Stimulated activated CD8-positive, alpha-beta memory T cell treated with anti-CD3 and anti-CD28 coated beads, Interleukin-4, amount 100 ng/mL, for 4 hours (primary cell): Measurements from ENCODE around the gene NEAT1.

Source experiments
- DNase-seq, 2 donors: peaks; one replicate each; pipeline ENCODE4 v3.0.0-alpha.2; 2020; ENCODE audit warnings: low read depth in 2 of 2, low spot score in 1 of 2

Gene NEAT1

GRCh38 chr11:65421794-65422632, 585 bp upstream of the NEAT1 start:
- DNase-seq: peak; percentile 82 to 88

DNA sequence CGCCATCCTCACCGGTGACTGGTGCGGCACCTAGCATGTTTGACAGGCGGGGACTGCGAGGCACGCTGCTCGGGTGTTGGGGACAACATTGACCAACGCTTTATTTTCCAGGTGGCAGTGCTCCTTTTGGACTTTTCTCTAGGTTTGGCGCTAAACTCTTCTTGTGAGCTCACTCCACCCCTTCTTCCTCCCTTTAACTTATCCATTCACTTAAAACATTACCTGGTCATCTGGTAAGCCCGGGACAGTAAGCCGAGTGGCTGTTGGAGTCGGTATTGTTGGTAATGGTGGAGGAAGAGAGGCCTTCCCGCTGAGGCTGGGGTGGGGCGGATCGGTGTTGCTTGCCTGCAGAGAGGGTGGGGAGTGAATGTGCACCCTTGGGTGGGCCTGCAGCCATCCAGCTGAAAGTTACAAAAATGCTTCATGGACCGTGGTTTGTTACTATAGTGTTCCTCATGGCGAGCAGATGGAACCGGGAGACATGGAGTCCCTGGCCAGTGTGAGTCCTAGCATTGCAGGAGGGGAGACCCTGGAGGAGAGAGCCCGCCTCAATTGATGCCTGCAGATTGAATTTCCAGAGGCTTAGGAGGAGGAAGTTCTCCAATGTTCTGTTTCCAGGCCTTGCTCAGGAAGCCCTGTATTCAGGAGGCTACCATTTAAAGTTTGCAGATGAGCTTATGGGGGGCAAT, 1.1 kb downstream of the NEAT1 start:
- DNase-seq: no peak

DNA sequence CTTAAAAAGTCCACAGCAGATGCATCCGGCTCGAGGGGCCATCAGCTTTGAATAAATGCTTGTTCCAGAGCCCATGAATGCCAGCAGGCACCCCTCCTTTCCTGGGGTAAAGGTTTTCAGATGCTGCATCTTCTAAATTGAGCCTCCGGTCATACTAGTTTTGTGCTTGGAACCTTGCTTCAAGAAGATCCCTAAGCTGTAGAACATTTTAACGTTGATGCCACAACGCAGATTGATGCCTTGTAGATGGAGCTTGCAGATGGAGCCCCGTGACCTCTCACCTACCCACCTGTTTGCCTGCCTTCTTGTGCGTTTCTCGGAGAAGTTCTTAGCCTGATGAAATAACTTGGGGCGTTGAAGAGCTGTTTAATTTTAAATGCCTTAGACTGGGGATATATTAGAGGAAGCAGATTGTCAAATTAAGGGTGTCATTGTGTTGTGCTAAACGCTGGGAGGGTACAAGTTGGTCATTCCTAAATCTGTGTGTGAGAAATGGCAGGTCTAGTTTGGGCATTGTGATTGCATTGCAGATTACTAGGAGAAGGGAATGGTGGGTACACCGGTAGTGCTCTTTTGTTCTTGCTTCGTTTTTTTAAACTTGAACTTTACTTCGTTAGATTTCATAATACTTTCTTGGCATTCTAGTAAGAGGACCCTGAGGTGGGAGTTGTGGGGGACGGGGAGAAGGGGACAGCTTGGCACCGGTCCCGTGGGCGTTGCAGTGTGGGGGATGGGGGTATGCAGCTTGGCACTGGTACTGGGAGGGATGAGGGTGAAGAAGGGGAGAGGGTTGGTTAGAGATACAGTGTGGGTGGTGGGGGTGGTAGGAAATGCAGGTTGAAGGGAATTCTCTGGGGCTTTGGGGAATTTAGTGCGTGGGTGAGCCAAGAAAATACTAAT, 1.9 kb downstream of the NEAT1 start:
- DNase-seq: peak in 1 of 2 donors; percentile 49

DNA sequence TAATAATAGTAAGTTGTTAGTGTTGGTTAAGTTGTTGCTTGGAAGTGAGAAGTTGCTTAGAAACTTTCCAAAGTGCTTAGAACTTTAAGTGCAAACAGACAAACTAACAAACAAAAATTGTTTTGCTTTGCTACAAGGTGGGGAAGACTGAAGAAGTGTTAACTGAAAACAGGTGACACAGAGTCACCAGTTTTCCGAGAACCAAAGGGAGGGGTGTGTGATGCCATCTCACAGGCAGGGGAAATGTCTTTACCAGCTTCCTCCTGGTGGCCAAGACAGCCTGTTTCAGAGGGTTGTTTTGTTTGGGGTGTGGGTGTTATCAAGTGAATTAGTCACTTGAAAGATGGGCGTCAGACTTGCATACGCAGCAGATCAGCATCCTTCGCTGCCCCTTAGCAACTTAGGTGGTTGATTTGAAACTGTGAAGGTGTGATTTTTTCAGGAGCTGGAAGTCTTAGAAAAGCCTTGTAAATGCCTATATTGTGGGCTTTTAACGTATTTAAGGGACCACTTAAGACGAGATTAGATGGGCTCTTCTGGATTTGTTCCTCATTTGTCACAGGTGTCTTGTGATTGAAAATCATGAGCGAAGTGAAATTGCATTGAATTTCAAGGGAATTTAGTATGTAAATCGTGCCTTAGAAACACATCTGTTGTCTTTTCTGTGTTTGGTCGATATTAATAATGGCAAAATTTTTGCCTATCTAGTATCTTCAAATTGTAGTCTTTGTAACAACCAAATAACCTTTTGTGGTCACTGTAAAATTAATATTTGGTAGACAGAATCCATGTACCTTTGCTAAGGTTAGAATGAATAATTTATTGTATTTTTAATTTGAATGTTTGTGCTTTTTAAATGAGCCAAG, 2.7 kb downstream of the NEAT1 start:
- peak; percentile 58 to 75 for DNase-seq

DNA sequence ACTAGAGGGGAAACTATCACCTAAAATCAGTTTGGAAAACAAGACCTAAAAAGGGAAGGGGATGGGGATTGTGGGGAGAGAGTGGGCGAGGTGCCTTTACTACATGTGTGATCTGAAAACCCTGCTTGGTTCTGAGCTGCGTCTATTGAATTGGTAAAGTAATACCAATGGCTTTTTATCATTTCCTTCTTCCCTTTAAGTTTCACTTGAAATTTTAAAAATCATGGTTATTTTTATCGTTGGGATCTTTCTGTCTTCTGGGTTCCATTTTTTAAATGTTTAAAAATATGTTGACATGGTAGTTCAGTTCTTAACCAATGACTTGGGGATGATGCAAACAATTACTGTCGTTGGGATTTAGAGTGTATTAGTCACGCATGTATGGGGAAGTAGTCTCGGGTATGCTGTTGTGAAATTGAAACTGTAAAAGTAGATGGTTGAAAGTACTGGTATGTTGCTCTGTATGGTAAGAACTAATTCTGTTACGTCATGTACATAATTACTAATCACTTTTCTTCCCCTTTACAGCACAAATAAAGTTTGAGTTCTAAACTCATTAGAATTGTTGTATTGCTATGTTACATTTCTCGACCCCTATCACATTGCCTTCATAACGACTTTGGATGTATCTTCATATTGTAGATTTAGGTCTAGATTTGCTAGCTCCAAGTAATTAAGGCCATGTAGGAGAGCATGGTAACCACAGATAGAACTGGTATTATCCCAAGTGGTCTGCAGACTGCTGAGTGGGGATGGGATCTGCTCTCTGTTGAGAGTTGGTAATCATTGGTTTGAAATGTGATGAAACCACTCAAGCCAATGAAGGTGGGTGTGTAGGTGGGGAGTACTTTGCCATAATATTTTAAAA, 3.6 kb downstream of the NEAT1 start:
- no peak for DNase-seq

- DNase-seq: no peak
These were observed 4.5 kb downstream of the NEAT1 start for GRCh38 chr11:65426839-65427690.

GRCh38 chr11:65427691-65428577, 5.3 kb downstream of the NEAT1 start:
- DNase-seq: no peak

- DNase-seq: no peak
These were observed 6.0 kb downstream of the NEAT1 start for GRCh38 chr11:65428578-65429067.

- DNase-seq: no peak
These were observed 6.6 kb downstream of the NEAT1 start for GRCh38 chr11:65429068-65429681.

DNA sequence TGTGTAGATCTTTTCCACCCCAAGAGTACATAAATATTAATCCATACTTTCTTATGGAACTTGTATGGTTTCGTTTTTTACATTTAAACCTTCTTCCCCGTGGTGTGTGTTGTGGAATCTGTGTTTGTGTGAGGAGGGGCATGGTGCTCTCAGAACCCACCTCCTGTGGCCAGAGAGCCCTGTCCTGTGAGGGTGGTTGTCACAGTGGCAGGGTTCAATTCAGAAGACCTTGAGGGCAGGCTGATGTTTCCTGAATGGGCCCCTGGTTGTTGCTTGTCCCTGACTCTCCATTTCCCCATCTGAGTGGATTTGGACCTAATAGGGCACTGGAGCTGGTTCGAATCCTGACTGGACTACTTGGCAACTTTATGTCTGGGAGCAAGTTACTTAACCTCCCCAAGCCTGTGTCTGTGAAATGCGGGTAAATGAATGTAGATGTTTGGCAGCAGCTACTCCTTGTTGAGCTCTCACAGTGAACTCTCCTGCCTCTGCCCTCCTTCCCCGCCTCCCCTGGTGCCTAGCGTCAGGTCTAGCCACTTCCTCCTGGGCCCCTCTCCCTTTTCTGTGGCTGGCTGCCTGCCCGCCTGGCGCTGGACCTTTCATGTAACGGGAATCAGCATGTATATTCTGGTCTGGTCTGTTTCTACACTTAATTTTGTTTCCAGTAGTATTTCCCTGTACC, 7.3 kb downstream of the NEAT1 start:
- no peak for DNase-seq

DNA sequence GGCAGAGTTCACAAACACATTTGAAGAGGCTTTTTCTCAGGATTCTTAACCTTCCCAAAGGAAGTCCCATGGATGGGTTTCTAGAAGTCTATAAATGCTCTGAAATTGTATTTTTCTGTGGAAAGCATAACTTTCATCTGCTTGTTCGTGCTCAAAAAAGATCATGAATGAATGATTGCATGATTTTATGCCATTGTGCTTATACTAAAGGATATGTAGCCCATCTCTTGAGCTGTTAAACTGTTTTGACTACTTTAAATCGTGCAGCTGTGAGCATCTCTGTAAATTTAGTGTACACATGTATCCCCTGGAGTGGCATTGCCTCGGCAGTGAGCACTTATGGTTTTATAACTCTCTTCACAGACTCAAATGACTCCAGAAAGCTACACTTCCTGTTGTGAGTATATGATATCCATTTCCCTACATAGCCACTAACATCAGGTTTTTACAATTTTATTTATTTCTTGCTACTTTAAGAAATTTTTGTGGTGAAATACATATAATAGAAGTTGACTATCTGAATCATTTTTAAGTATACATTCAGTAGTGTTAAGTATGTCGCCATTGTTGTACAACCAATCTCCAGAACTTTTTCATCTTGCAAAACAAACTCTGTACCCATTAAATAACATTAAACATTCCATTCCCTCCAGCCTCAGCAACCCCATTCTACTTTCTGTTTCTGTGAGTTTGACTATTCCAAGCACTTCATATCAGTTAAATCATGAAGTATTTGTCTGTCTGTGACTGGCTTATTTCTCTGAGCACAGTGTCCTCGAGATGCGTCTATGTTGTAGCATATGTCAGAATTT, 8.0 kb downstream of the NEAT1 start:
- DNase-seq: no peak

- DNase-seq: peak in 1 of 2 donors; percentile 21
These were observed 9.0 kb downstream of the NEAT1 start for GRCh38 chr11:65431451-65432099.

DNA sequence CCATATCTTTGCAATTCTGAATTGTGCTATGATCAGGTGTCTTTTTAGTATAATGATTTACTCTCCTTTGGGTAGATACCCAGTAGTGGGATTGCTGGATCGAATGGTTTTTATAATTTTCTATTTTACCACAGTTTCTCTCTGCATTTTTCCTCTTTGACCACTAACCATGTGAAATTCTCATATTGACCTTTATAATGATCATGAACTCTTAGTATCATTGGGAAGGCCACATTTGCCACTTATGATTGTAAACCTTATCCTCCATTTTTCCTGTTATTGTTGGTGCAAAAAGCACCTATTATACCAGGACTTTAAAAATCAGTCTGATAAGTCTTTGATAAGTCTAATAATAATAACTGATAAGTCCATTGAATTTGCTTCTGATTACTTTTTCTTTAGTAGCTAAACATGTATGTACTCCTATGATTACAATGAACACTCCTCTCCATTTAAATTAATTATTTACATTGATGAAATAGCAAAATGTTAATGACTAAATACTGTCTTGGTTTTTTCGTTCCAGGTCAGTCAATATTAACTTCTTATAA, 9.6 kb downstream of the NEAT1 start:
- no peak for DNase-seq

DNA sequence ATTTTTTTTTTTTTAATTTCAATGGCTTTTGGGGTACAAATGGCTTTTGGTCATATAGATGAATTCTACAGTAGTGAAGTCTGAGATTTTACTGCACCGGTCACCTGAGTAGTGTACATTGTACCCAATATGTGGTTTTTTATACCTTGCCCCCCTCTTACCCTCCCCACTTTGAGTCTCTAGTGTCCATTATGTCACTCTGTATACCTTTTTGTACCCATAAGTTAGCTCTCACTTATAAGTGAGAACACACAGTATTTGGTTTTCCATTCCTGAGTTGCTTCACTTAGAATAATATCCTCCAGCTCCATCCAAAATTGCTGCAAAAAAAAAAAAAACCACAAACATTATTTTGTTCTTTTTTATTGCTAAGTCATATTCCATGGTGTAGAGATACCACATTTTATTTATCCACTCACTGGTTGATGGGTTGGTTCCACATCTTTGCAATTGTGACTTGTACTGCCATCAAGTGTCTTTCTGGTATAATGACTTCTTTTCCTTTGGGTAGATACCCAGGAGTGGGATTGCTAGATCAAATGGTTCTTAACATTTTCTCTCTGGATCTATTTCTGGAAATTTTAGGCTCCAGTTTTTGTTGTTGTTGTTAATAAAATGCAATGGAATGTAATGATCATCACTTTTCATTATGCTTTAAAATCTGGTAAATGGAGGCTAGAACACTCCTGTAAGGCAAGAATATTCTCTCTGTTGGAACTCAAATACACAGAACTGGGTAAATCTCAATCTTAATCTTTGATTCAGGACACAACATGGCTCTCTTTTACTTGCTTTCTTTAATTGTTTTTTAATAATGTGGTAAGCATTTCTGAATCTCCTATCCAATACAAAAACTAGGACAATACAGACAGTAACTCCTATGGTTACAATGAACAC, 10.3 kb downstream of the NEAT1 start:
- no peak for DNase-seq
